PC-3 (cell line): Measurements from ENCODE around the gene PRKCD. TPM values are rescaled to one million over a fixed set of nuclear protein-coding genes. Genes with fewer than 3 reads are reported as not detected.

ENCODE experiments used
- ATAC-seq: fragments of 200-7000 bp; cut with Tn5 transposase; 2 replicates; pipeline ENCODE4 v1.9.1; 2020; ENCODE audit warnings: mild to moderate bottlenecking, moderate library complexity
- BruUV-seq: library from RNA; stranded (reverse); fragments of 400-500 nt; replicated peaks from 2 replicates; lab custom pipeline; 2021; lab: Mats Ljungman, UMichigan
- CTCF ChIA-PET: fragments of 300-600 bp; sonication (Branson Sonifier 250); formaldehyde crosslinking; loops from one replicate; lab custom pipeline; 2022; ENCODE audit warnings: antibody characterized with exemption; lab: Charles Lee
- POLR2A ChIA-PET: fragments of 300-600 bp; sonication (Branson Sonifier 250); formaldehyde crosslinking; loops from one replicate; lab custom pipeline; 2022; ENCODE audit warnings: antibody characterized with exemption; ENCODE audit not compliant: unreplicated experiment; lab: Charles Lee
- DNase-seq: peaks from one replicate; pipeline ENCODE4 v3.0.0-alpha.2; 2015
- H2AFZ ChIP-seq: fragments of 300-600 bp; sonication (generic); 2 replicates; pipeline ENCODE4 v1.6.0; 2016; ENCODE audit warnings: antibody characterized with exemption, low read length
- H3F3A ChIP-seq: fragments of 300-600 bp; sonication (generic); one replicate; pipeline ENCODE4 v1.6.0; 2017; ENCODE audit warnings: antibody characterized with exemption, low read length, control low read depth, mild to moderate bottlenecking; ENCODE audit not compliant: unreplicated experiment
- H3K27ac ChIP-seq: fragments of 300-600 bp; sonication (generic); 2 replicates; pipeline ENCODE4 v1.5.1; 2016; ENCODE audit warnings: mild to moderate bottlenecking, low read length
- H3K27me3 ChIP-seq: fragments of 300-600 bp; sonication (generic); 2 replicates; pipeline ENCODE4 v1.6.1; 2016; ENCODE audit warnings: low read length, mixed read lengths
- H3K36me3 ChIP-seq: fragments of 300-600 bp; sonication (generic); 2 replicates; pipeline ENCODE4 v1.6.1; 2016; ENCODE audit warnings: low read depth, mixed run types, low read length, mixed read lengths
- H3K4me1 ChIP-seq: fragments of 300-600 bp; sonication (generic); 2 replicates; pipeline ENCODE4 v1.5.1; 2016; ENCODE audit warnings: low read length; ENCODE audit not compliant: insufficient read depth
- H3K4me2 ChIP-seq: fragments of 300-600 bp; sonication (generic); 2 replicates; pipeline ENCODE4 v1.6.0; 2016; ENCODE audit warnings: low read length
- H3K4me3 ChIP-seq: fragments of 300-600 bp; sonication (generic); 2 replicates; pipeline ENCODE4 v1.5.1; 2016; ENCODE audit warnings: mild to moderate bottlenecking, low read length, mixed read lengths
- H3K79me2 ChIP-seq: fragments of 300-600 bp; sonication (generic); 2 replicates; pipeline ENCODE4 v1.6.1; 2017; ENCODE audit warnings: low read length, mixed read lengths
- H3K9ac ChIP-seq: fragments of 300-600 bp; sonication (generic); 2 replicates; pipeline ENCODE4 v1.6.0; 2016; ENCODE audit warnings: mild to moderate bottlenecking, low read length
- H3K9me2 ChIP-seq: fragments of 300-600 bp; sonication (generic); replicated peaks from 2 replicates; pipeline ENCODE4 v1.6.1; 2016; ENCODE audit warnings: mixed run types, low read length, mixed read lengths
- H3K9me3 ChIP-seq: fragments of 300-600 bp; sonication (generic); 2 replicates; pipeline ENCODE4 v1.6.1; 2016; ENCODE audit warnings: low read length, mixed read lengths
- H4K20me1 ChIP-seq: fragments of 300-600 bp; sonication (generic); 2 replicates; pipeline ENCODE4 v1.6.1; 2016; ENCODE audit warnings: low read length, mixed read lengths
- EZH2 ChIP-seq: fragments of 300-600 bp; sonication (generic); IDR thresholded peaks from one replicate; pipeline ENCODE4 v1.6.1; 2017; ENCODE audit warnings: antibody characterized with exemption, mild to moderate bottlenecking, low read length; ENCODE audit not compliant: unreplicated experiment
- EZH2phosphoT487 ChIP-seq: fragments of 300-600 bp; sonication (generic); IDR thresholded peaks from 2 replicates; pipeline ENCODE4 v1.6.1; 2018; ENCODE audit warnings: mild to moderate bottlenecking, antibody characterized with exemption, low read length, borderline replicate concordance
- intact Hi-C: fragments of 100-400 bp; cut with micrococcal nuclease; formaldehyde crosslinking; loops from 2 replicates; pipeline ENCODE4 v1.9.0; 2023
- total RNA-seq: library from RNA; depleted of rRNA; stranded (reverse); fragments of >200 nt; gene quantifications from 2 replicates; pipeline ENCODE4 v1.2.3, GENCODE V29; 2014
- TF ChIP-seq, protein P1 (sequence below): fragments of 300-600 bp; sonication (generic); conservative IDR thresholded peaks from 2 replicates; pipeline ENCODE4 v1.5.1; 2017; ENCODE audit warnings: antibody characterized with exemption, low read depth, mild to moderate bottlenecking, low read length

PRKCD gene
- total RNA-seq, 1 experiment from 2014 or later, result 7.8 TPM

DNA sequence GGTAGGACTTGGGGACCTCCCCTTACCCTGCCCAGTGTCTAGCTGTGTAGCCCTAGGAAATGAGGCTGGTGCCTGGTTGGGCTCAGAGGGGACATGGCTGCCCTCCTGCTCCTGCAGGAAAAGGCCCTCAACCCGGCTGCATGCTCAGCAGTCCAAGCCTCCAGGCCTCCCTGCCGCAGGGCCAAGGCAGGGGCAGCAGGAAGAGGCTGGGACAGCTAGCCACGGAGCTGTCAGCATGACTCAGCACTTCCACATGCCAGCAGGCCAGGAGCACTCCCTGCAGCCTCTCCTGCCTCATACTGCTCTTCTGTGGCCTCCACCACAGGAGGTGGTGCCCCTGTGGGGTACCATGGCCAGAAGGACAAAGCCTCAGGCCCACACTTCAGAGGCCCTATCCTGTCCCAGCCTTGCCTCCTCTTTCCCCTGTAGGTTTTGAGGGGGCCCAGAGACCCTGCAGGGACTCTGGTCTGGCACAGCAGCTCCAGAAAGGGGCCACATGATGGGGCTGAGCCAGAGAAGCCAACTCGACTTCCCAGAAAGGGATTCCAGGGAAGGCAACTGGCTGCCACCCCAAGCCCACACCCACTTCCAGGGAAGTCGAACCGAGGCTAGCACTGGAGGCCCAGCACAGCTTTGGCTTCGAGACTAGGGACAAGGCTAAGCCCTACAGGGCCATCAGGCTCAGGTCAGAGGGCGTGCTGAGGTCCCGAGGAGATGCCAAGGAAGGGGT is 75.3 kb downstream of the PRKCD start:
- peak; percentile 83 for DNase-seq
- intact Hi-C loops, result no loop called here
- 0 out of 2 replicates have a peak overlapping the region, but pooled peaks have one; percentile 17 for H3K4me2 ChIP-seq

DNA sequence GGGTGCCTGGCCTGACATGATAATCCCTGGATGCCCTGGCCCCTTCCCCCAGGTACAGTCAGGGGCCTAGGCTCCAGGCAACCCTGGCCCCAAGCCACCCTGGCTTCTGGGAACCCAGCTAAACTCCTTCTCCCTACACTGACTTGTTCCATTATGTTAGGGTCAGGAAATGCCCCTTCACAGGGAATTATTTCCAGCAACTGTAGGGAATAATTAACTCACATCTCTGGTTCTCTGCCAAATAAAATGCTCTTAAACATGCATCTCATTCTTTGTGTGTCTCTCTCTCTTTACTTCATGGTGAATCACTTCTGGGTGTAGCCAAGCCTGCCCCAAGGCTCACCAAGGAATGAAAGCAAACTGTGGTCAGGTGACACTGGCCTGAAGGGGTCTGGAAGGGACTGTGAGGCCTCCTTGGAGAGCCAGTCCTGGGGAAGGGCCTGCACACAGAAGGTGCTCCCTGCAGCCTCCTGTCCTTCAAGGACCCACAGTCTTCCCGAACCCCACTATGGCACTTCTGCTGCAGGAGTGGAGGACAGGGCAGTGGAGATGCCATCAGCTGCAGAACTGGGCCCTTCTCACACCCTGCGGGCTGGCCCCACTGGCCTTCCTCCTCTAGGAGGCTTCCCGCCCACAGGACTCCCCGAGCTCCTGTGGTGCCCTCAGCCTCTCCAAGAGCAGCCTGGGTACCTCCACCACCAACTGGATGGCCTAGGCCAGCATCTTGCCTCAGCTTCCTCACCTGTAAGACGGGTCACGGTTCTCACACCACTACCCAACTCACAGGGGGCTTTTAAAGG is 77.2 kb downstream of the PRKCD start:
- TF ChIP-seq EZH2 (no peak), EZH2phosphoT487 (no peak)
- TF ChIP-seq, protein P1, sequence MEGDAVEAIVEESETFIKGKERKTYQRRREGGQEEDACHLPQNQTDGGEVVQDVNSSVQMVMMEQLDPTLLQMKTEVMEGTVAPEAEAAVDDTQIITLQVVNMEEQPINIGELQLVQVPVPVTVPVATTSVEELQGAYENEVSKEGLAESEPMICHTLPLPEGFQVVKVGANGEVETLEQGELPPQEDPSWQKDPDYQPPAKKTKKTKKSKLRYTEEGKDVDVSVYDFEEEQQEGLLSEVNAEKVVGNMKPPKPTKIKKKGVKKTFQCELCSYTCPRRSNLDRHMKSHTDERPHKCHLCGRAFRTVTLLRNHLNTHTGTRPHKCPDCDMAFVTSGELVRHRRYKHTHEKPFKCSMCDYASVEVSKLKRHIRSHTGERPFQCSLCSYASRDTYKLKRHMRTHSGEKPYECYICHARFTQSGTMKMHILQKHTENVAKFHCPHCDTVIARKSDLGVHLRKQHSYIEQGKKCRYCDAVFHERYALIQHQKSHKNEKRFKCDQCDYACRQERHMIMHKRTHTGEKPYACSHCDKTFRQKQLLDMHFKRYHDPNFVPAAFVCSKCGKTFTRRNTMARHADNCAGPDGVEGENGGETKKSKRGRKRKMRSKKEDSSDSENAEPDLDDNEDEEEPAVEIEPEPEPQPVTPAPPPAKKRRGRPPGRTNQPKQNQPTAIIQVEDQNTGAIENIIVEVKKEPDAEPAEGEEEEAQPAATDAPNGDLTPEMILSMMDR, result no peak
- CTCF ChIA-PET, result no interaction called here
- H4K20me1 ChIP-seq, result peaks cover 22% of the 10 kb centered on the region
- H3F3A ChIP-seq, result peaks cover 11% of the 10 kb centered on the region
- peak overlapping the region; percentile 91 for H3K27ac ChIP-seq
- H2AFZ ChIP-seq, result no peak overlapping the region
- peaks cover 83% of the 10 kb centered on the region for H3K36me3 ChIP-seq
- ATAC-seq (peak; percentile 89), DNase-seq (peak; percentile 98)
- no peaks in the 10 kb centered on the region for H3K9me2 ChIP-seq
- no peaks in the 10 kb centered on the region for H3K27me3 ChIP-seq
- peaks cover 51% of the 10 kb centered on the region for H3K79me2 ChIP-seq
- peak overlapping the region; percentile 51 for H3K9ac ChIP-seq
- BruUV-seq, result no TSS peak
- POLR2A ChIA-PET, result interaction anchor here (0.5 kb wide), 1 partner anchor 51 kb away, joined by 3 read pairs; no protein-coding TSS in a partner anchor
- intact Hi-C loops, result loop anchor here (2.0 kb wide), 1 partner anchor 17 kb away; no protein-coding TSS in a partner anchor
- no peaks in the 10 kb centered on the region for H3K9me3 ChIP-seq
- H3K4me2 ChIP-seq, result peak overlapping the region; percentile 68
- no peak overlapping the region for H3K4me3 ChIP-seq
- H3K4me1 ChIP-seq, result peaks cover 33% of the 10 kb centered on the region

More for the DNA sequence above, 75.3 kb downstream of the PRKCD start:
- Histone ChIP-seq H3K9ac (peak overlapping the region; percentile 74), H3K4me3 (no peak overlapping the region), H3K27me3 (no peaks in the 10 kb centered on the region), H3K4me1 (peaks cover 33% of the 10 kb centered on the region), H3K27ac (peak overlapping the region; percentile 91), H3K36me3 (peaks cover 86% of the 10 kb centered on the region), H3K9me2 (no peaks in the 10 kb centered on the region), H4K20me1 (peaks cover 4% of the 10 kb centered on the region; the same call in 1 of the 2 replicates), H3K9me3 (no peaks in the 10 kb centered on the region), H3F3A (peaks cover 11% of the 10 kb centered on the region), H3K79me2 (peaks cover 31% of the 10 kb centered on the region), H2AFZ (no peak overlapping the region)
- TF ChIP-seq EZH2, result no peak
- no peak for TF ChIP-seq EZH2phosphoT487
- TF ChIP-seq, protein P1, result no peak
- ChIA-PET POLR2A (no interaction called here), CTCF (no interaction called here)
- peak; percentile 77 for ATAC-seq
- TSS peak; percentile 50 for BruUV-seq
